CD4-positive, alpha-beta T cell (primary cell): ENCODE results near the gene MAP7D1. TPM values are rescaled to one million over a fixed set of nuclear protein-coding genes. Genes with fewer than 3 reads are reported as not detected.

Source experiments
- ATAC-seq: fragments of 200-7000 bp; cut with Tn5 transposase; one replicate; pipeline ENCODE4 v1.10.0; 2022; ENCODE audit warnings: mild to moderate bottlenecking; ENCODE audit not compliant: poor library complexity
- CTCF ChIA-PET: fragments of 350-600 bp; sonication (Branson Sonifier 250); formaldehyde crosslinking; loops from one replicate; lab custom pipeline; 2021; ENCODE audit warnings: antibody characterized with exemption, inconsistent platforms; lab: Charles Lee
- POLR2A ChIA-PET: fragments of 350-600 bp; sonication (Branson Sonifier 250); formaldehyde crosslinking; loops from one replicate; lab custom pipeline; 2021; ENCODE audit warnings: antibody characterized with exemption, inconsistent platforms; lab: Charles Lee
- DNase-seq, 14 experiments: peaks; one replicate each; pipeline ENCODE4 v3.0.0-alpha.2; 2013 to 2020; ENCODE audit warnings: mixed read lengths in 2 of 14
- H3K27ac ChIP-seq, 2 donors: one replicate each; pipeline versions ENCODE4 v1.5.1 to v1.7.0; 2013; ENCODE audit warnings: low read length in 2 of 2, low read depth in 1 of 2, mild to moderate bottlenecking in 1 of 2
- H3K27me3 ChIP-seq, 2 experiments: 1 replicate in 1 of 2; 2 replicates in 1 of 2; pipeline versions ENCODE4 v1.6.1 to v1.7.0; 2013; ENCODE audit warnings: low read length in 2 of 2, control low read depth in 1 of 2, mild to moderate bottlenecking in 1 of 2, moderate library complexity in 1 of 2; ENCODE audit not compliant: insufficient read depth in 2 of 2, control insufficient read depth in 1 of 2
- H3K36me3 ChIP-seq: one replicate; pipeline ENCODE4 v1.6.1; 2013; ENCODE audit warnings: low read length, control low read depth; ENCODE audit not compliant: insufficient read depth
- H3K4me1 ChIP-seq: one replicate; pipeline ENCODE4 v1.6.1; 2013; ENCODE audit warnings: low read length, control low read depth; ENCODE audit not compliant: insufficient read depth
- H3K4me3 ChIP-seq: one replicate; pipeline ENCODE4 v1.5.1; 2013; ENCODE audit warnings: mild to moderate bottlenecking, low read length, moderate library complexity
- H3K9me3 ChIP-seq, 2 experiments: 1 replicate in 1 of 2; 2 replicates in 1 of 2; pipeline versions ENCODE4 v1.6.1 to v1.7.0; 2013; ENCODE audit warnings: low read length in 2 of 2, mild to moderate bottlenecking in 2 of 2, control low read depth in 1 of 2, moderate library complexity in 1 of 2; ENCODE audit not compliant: control insufficient read depth in 1 of 2, insufficient read depth in 1 of 2
- H3K27ac Mint-ChIP-seq: one replicate; pipeline ENCODE4 v1.8.0; 2020; ENCODE audit warnings: mixed read lengths
- H3K27me3 Mint-ChIP-seq: one replicate; pipeline ENCODE4 v1.8.0; 2021; ENCODE audit warnings: mixed read lengths
- H3K36me3 Mint-ChIP-seq: one replicate; pipeline ENCODE4 v1.8.0; 2021; ENCODE audit warnings: low read depth, mixed read lengths
- H3K4me1 Mint-ChIP-seq: one replicate; pipeline ENCODE4 v1.8.0; 2021; ENCODE audit warnings: low read depth, mixed read lengths
- H3K4me3 Mint-ChIP-seq: one replicate; pipeline ENCODE4 v1.8.0; 2020; ENCODE audit warnings: mild to moderate bottlenecking, mixed read lengths
- H3K9me3 Mint-ChIP-seq: one replicate; pipeline ENCODE4 v1.8.0; 2020; ENCODE audit warnings: mixed read lengths
- CTCF ChIP-seq: fragments of 200-600 bp; IDR thresholded peaks from one replicate; pipeline ENCODE4 v1.8.0; 2022; ENCODE audit warnings: antibody characterized with exemption, mild to moderate bottlenecking
- intact Hi-C, 2 experiments: fragments of 100-400 bp; cut with DNase I in 1 of 2; cut with micrococcal nuclease in 1 of 2; formaldehyde crosslinking; loops; one replicate each; pipeline versions ENCODE4 v1.15.1 to v1.9.0; 2023 to 2025; cut with DNase I, micrococcal nuclease
- total RNA-seq, 174 experiments: library from RNA in 2 of 174; stranded (reverse) in 2 of 174; gene quantifications; one replicate each; pipeline ENCODE4 v1.2.3 and lab custom pipeline; 2021 to 2026

The MAP7D1 gene
- total RNA-seq, 2 experiments from 2014 or later = 156 to 163 TPM

- Histone ChIP-seq H3K36me3 (no peaks in the 10 kb centered on the region), H3K4me3 (no peak overlapping the region), H3K9me3 (no peaks in the 10 kb centered on the region), H3K27me3 (no peaks in the 10 kb centered on the region), H3K27ac (no peak overlapping the region), H3K4me1 (peaks cover 15% of the 10 kb centered on the region)
- Mint-ChIP-seq H3K27me3 (no peaks in the 10 kb centered on the region), H3K27ac (no peak overlapping the region), H3K4me3 (no peak overlapping the region), H3K4me1 (peaks cover 35% of the 10 kb centered on the region), H3K9me3 (no peaks in the 10 kb centered on the region), H3K36me3 (no peaks in the 10 kb centered on the region)
- DNase-seq (no peak), ATAC-seq (no peak)
- CTCF ChIA-PET = no interaction called here
- no peak for TF ChIP-seq CTCF
- intact Hi-C loops = no loop called here
- POLR2A ChIA-PET = no interaction called here
Measured at GRCh38 chr1:36112823-36113222, 43.1 kb upstream of the MAP7D1 start.

- no peak overlapping the region for H3K27ac Mint-ChIP-seq
Measured at GRCh38 chr1:36114371-36114770, 41.6 kb upstream of the MAP7D1 start.

GRCh38 chr1:36115200-36115669 is 40.7 kb upstream of the MAP7D1 start:
- ChIA-PET CTCF (no interaction called here), POLR2A (no interaction called here)
- no peak overlapping the region for H3K4me3 ChIP-seq
- no peaks in the 10 kb centered on the region for H3K9me3 Mint-ChIP-seq
- no peaks in the 10 kb centered on the region for H3K4me1 ChIP-seq
- H3K4me3 Mint-ChIP-seq = no peak overlapping the region
- peaks cover 7% of the 10 kb centered on the region for H3K27me3 Mint-ChIP-seq
- no peaks in the 10 kb centered on the region for H3K27me3 ChIP-seq
- H3K4me1 Mint-ChIP-seq = peaks cover 14% of the 10 kb centered on the region
- H3K27ac ChIP-seq = no peak overlapping the region
- H3K27ac Mint-ChIP-seq = no peak overlapping the region
- no peaks in the 10 kb centered on the region for H3K36me3 Mint-ChIP-seq
- no peak for DNase-seq
- intact Hi-C loops = no loop called here
- no peak for TF ChIP-seq CTCF
- H3K36me3 ChIP-seq = no peaks in the 10 kb centered on the region
- H3K9me3 ChIP-seq = no peaks in the 10 kb centered on the region
- ATAC-seq = no peak

More at GRCh38 chr1:36114371-36114770, 41.6 kb upstream of the MAP7D1 start:
- no peaks in the 10 kb centered on the region for H3K36me3 ChIP-seq
- H3K4me3 ChIP-seq = no peak overlapping the region
- Mint-ChIP-seq H3K36me3 (no peaks in the 10 kb centered on the region), H3K4me3 (no peak overlapping the region), H3K27me3 (peaks cover 3% of the 10 kb centered on the region), H3K9me3 (no peaks in the 10 kb centered on the region), H3K4me1 (peaks cover 19% of the 10 kb centered on the region)
- DNase-seq = no peak
- ChIA-PET POLR2A (no interaction called here), CTCF (interaction anchor here (0.6 kb wide), 1 partner anchor 463 kb away, joined by 3 read pairs; no protein-coding TSS in a partner anchor)
- no peak overlapping the region for H3K27ac ChIP-seq
- no peaks in the 10 kb centered on the region for H3K27me3 ChIP-seq
- TF ChIP-seq CTCF = no peak
- H3K9me3 ChIP-seq = no peaks in the 10 kb centered on the region
- no peak for ATAC-seq
- H3K4me1 ChIP-seq = peaks cover 4% of the 10 kb centered on the region
- intact Hi-C loops = no loop called here
